Measurements from ENCODE around the gene ESR2. TPM values are rescaled to one million over a fixed set of nuclear protein-coding genes. Genes with fewer than 3 reads are reported as not detected.
A peak's percentile ranks its signal among the peaks of the same experiment; 100 is the strongest.

ESR2 gene
- total RNA-seq, 1 donor from 2014 or later, result under 0.01 TPM

GRCh38 chr14:64279704-64280668 is 14.2 kb downstream of the ESR2 start:
- no peak for TF ChIP-seq CTCF (IDR thresholded peaks at IDR 0.05; ENCODE audit: insufficient read depth, low read length, severe bottlenecking)
- DNase-seq (ENCODE audit: low read depth), result peak; percentile 88

GRCh38 chr14:64278458-64278857 is 15.7 kb downstream of the ESR2 start:
- Histone ChIP-seq H3K36me3 (ENCODE audit: control insufficient read depth, insufficient read depth, low read length) (no peaks in the 10 kb centered on the region), H3K4me3 (ENCODE audit: low read depth, low read length) (no peak overlapping the region), H3K27me3 (ENCODE audit: control insufficient read depth, insufficient read depth, low read length) (no peaks in the 10 kb centered on the region)
- no peak for TF ChIP-seq CTCF (IDR thresholded peaks at IDR 0.05; ENCODE audit: insufficient read depth, low read length, severe bottlenecking)
- DNase-seq (ENCODE audit: low read depth), result no peak
- no peak for FAIRE-seq

More at GRCh38 chr14:64279704-64280668, 14.2 kb downstream of the ESR2 start:
- FAIRE-seq, result no peak
- Histone ChIP-seq H3K36me3 (ENCODE audit: control insufficient read depth, insufficient read depth, low read length) (no peaks in the 10 kb centered on the region), H3K4me3 (ENCODE audit: low read depth, low read length) (no peak overlapping the region), H3K27me3 (ENCODE audit: control insufficient read depth, insufficient read depth, low read length) (no peaks in the 10 kb centered on the region)

GRCh38 chr14:64272019-64272418 is 22.2 kb downstream of the ESR2 start:
- Histone ChIP-seq H3K4me3 (ENCODE audit: low read depth, low read length) (no peak overlapping the region), H3K27me3 (ENCODE audit: control insufficient read depth, insufficient read depth, low read length) (no peaks in the 10 kb centered on the region), H3K36me3 (ENCODE audit: control insufficient read depth, insufficient read depth, low read length) (no peaks in the 10 kb centered on the region)
- DNase-seq (ENCODE audit: low read depth), result no peak
- TF ChIP-seq CTCF (IDR thresholded peaks at IDR 0.05; ENCODE audit: insufficient read depth, low read length, severe bottlenecking), result no peak
- no peak for FAIRE-seq

- no peaks in the 10 kb centered on the region for H3K36me3 ChIP-seq (ENCODE audit: control insufficient read depth, insufficient read depth, low read length)
- no peak for TF ChIP-seq CTCF (IDR thresholded peaks at IDR 0.05; ENCODE audit: insufficient read depth, low read length, severe bottlenecking)
- FAIRE-seq (peak; percentile 28), DNase-seq (ENCODE audit: low read depth) (peak; percentile 63)
- H3K27me3 ChIP-seq (ENCODE audit: control insufficient read depth, insufficient read depth, low read length), result no peaks in the 10 kb centered on the region
- H3K4me3 ChIP-seq (ENCODE audit: low read depth, low read length), result no peak overlapping the region
These were observed 27.9 kb downstream of the ESR2 start for GRCh38 chr14:64266239-64266638.

GRCh38 chr14:64265222-64265621 is 28.9 kb downstream of the ESR2 start:
- TF ChIP-seq CTCF (IDR thresholded peaks at IDR 0.05; ENCODE audit: insufficient read depth, low read length, severe bottlenecking), result no peak
- Histone ChIP-seq H3K27me3 (ENCODE audit: control insufficient read depth, insufficient read depth, low read length) (no peaks in the 10 kb centered on the region), H3K4me3 (ENCODE audit: low read depth, low read length) (no peak overlapping the region), H3K36me3 (ENCODE audit: control insufficient read depth, insufficient read depth, low read length) (no peaks in the 10 kb centered on the region)
- DNase-seq (ENCODE audit: low read depth), result no peak
- no peak for FAIRE-seq
